Bronchial epithelial cell (primary cell): ENCODE data around the gene ITGA2B. TPM values are rescaled to one million over a fixed set of nuclear protein-coding genes. Genes with fewer than 3 reads are reported as not detected.
A peak's percentile ranks its signal among the peaks of the same experiment; 100 is the strongest.

Experiments
- DNase-seq: peaks from one replicate; pipeline ENCODE4 v3.0.0-alpha.2; 2010; ENCODE audit warnings: low read depth
- FAIRE-seq: peaks from 2 replicates; lab custom pipeline; 2011; peaks lifted over from hg19 to GRCh38; lab: Jason Lieb, UNC
- H3K27me3 ChIP-seq: 2 replicates; pipeline ENCODE4 v1.5.1; 2011; ENCODE audit warnings: low read length; ENCODE audit not compliant: control insufficient read depth, insufficient read depth
- H3K36me3 ChIP-seq: 2 replicates; pipeline ENCODE4 v1.5.1; 2011; ENCODE audit warnings: low read length; ENCODE audit not compliant: control insufficient read depth, insufficient read depth
- H3K4me3 ChIP-seq: 2 replicates; pipeline ENCODE4 v1.5.1; 2011; ENCODE audit warnings: mild to moderate bottlenecking, low read depth, low read length, control low read depth
- total RNA-seq: library from RNA; depleted of rRNA; stranded (reverse); fragments of >200 nt; gene quantifications from 2 replicates; pipeline ENCODE4 v1.2.1, GENCODE V29; 2014
- TF ChIP-seq, protein P1 (sequence below): IDR thresholded peaks from 2 replicates; pipeline ENCODE4 v1.5.1; 2011; ENCODE audit warnings: mild to moderate bottlenecking, moderate library complexity, low read length, control low read depth, inconsistent platforms; ENCODE audit not compliant: insufficient read depth, severe bottlenecking

ITGA2B gene
- total RNA-seq, 1 donor from 2014 or later: not detected

DNA sequence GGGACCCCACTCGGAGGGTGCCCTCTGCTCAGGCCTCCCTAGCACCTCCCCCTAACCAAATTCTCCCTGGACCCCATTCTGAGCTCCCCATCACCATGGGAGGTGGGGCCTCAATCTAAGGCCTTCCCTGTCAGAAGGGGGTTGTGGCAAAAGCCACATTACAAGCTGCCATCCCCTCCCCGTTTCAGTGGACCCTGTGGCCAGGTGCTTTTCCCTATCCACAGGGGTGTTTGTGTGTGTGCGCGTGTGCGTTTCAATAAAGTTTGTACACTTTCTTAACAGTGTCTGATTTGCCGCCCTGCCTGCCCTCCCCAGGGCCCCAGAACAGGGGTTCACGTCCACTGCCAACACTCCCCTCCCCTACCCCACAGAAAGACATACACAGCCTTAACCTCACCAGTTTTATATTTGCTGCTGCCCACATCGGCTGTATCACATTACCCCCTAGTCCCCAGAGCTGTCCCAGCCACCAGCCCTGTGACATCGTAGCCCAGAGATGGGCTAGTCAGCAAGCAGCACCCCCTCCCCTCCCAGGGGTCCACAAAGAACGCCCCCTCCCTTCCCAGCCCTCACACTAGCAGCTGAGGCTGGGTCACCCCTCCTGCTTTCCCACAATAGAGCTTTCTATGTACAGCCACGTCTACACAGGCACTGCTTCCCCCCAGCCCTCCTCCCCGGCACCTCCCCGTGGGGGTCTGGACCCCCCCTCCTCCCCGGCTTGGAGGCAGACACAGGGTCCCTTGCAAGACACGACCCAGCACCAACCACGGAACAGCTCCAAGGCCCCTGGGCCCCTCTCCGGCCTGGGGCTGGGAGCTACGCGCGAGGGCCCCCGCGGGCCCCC lies 36.4 kb downstream of the ITGA2B start:
- TF ChIP-seq, protein P1, sequence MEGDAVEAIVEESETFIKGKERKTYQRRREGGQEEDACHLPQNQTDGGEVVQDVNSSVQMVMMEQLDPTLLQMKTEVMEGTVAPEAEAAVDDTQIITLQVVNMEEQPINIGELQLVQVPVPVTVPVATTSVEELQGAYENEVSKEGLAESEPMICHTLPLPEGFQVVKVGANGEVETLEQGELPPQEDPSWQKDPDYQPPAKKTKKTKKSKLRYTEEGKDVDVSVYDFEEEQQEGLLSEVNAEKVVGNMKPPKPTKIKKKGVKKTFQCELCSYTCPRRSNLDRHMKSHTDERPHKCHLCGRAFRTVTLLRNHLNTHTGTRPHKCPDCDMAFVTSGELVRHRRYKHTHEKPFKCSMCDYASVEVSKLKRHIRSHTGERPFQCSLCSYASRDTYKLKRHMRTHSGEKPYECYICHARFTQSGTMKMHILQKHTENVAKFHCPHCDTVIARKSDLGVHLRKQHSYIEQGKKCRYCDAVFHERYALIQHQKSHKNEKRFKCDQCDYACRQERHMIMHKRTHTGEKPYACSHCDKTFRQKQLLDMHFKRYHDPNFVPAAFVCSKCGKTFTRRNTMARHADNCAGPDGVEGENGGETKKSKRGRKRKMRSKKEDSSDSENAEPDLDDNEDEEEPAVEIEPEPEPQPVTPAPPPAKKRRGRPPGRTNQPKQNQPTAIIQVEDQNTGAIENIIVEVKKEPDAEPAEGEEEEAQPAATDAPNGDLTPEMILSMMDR: no peak
- no peak for FAIRE-seq
- no peak for DNase-seq
- H3K4me3 ChIP-seq: no peak overlapping the region
- H3K27me3 ChIP-seq: no peaks in the 10 kb centered on the region
- H3K36me3 ChIP-seq: peaks cover 32% of the 10 kb centered on the region

DNA sequence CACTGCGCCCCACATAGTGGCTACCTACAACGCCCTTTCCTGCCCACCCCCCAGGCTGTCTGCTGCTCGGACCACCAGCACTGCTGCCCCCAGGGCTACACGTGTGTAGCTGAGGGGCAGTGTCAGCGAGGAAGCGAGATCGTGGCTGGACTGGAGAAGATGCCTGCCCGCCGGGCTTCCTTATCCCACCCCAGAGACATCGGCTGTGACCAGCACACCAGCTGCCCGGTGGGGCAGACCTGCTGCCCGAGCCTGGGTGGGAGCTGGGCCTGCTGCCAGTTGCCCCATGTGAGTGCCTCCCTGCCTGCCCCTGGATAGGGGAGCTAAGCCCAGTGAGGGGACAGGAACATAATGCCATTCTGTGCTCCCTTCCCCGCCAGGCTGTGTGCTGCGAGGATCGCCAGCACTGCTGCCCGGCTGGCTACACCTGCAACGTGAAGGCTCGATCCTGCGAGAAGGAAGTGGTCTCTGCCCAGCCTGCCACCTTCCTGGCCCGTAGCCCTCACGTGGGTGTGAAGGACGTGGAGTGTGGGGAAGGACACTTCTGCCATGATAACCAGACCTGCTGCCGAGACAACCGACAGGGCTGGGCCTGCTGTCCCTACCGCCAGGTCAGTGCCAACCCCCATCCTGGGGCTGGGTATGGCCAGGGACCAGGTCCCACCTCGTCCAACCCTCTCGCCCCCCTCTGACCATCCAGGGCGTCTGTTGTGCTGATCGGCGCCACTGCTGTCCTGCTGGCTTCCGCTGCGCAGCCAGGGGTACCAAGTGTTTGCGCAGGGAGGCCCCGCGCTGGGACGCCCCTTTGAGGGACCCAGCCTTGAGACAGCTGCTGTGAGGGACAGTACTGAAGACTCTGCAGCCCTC lies 37.3 kb downstream of the ITGA2B start:
- no peak for DNase-seq
- Histone ChIP-seq H3K27me3 (no peaks in the 10 kb centered on the region), H3K4me3 (no peak overlapping the region), H3K36me3 (peaks cover 32% of the 10 kb centered on the region)
- no peak for FAIRE-seq
- TF ChIP-seq, protein P1: no peak

DNA sequence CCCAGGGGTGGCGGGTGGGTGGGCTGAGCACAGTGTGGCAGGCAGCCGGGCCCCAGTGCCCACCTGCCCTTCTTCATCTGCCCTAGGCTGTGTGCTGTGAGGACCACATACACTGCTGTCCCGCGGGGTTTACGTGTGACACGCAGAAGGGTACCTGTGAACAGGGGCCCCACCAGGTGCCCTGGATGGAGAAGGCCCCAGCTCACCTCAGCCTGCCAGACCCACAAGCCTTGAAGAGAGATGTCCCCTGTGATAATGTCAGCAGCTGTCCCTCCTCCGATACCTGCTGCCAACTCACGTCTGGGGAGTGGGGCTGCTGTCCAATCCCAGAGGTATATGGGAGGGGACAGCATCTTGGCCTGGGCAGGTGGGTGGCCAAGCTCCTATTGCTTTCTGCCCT lies 38.0 kb downstream of the ITGA2B start:
- TF ChIP-seq, protein P1: no peak
- no peak for FAIRE-seq
- no peak for DNase-seq
- no peaks in the 10 kb centered on the region for H3K27me3 ChIP-seq
- H3K36me3 ChIP-seq: peaks cover 32% of the 10 kb centered on the region
- H3K4me3 ChIP-seq: no peak overlapping the region

DNA sequence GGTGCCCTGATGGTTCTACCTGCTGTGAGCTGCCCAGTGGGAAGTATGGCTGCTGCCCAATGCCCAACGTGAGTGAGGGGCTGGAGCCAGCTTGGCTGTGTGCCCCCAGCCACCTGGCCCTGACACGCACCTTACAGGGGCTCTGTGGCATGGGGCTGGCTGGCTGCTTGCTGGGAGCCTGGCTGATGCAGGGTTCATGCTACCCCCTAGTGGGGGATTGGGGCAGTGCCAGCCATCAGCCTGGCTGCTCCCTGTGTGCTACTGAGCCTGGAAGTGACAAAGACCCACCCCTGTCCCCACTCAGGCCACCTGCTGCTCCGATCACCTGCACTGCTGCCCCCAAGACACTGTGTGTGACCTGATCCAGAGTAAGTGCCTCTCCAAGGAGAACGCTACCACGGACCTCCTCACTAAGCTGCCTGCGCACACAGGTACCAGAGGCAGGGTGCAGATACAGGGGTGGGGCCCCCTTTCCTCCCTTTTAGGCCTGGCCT lies 38.7 kb downstream of the ITGA2B start:
- Histone ChIP-seq H3K4me3 (no peak overlapping the region), H3K36me3 (peaks cover 33% of the 10 kb centered on the region), H3K27me3 (no peaks in the 10 kb centered on the region)
- FAIRE-seq (no peak), DNase-seq (peak; percentile 38)
- TF ChIP-seq, protein P1: peak; percentile 94

DNA sequence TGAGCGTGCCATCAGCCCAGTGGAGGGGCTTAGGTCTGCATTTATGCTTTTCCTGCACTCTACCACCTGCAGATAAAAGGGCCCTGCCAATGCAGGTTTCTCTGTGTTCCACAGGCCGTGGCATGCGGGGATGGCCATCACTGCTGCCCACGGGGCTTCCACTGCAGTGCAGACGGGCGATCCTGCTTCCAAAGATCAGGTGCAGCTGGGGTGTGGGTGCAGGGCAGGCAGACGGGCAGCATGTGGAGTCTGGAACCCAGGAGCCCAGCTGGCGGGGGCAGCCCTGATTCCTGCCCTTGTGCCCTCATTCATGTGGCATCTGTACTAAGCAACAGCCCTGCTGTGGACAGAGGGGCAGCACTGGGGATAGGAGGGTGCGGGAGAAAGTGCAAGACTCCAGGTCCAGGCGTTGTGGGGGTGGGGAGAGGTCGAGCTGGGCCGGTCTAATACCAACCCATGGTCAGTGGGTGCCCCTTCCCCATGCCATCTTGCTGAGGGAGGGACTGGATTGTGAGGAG lies 39.8 kb downstream of the ITGA2B start:
- H3K4me3 ChIP-seq: no peak overlapping the region
- peaks cover 33% of the 10 kb centered on the region for H3K36me3 ChIP-seq
- no peak for FAIRE-seq
- DNase-seq: no peak
- TF ChIP-seq, protein P1: no peak
- no peaks in the 10 kb centered on the region for H3K27me3 ChIP-seq
